Ascending aorta (tissue), 2 donors: ENCODE measurements around the gene PDXP. TPM values are rescaled to one million over a fixed set of nuclear protein-coding genes. Genes with fewer than 3 reads are reported as not detected.

ENCODE experiments used
- DNase-seq, 2 donors: peaks; one replicate each; pipeline ENCODE4 v3.0.0-alpha.2; 2019; ENCODE audit warnings: low spot score in 2 of 2
- H3K27ac ChIP-seq, 2 donors: fragments of 200-600 bp; sonication (generic); one replicate each; pipeline ENCODE4 v1.5.1; 2016 to 2017; ENCODE audit warnings: mild to moderate bottlenecking in 1 of 2
- H3K27me3 ChIP-seq: fragments of 200-600 bp; sonication (generic); one replicate; pipeline ENCODE4 v1.5.1; 2017
- H3K36me3 ChIP-seq, 2 donors: fragments of 200-600 bp; sonication (generic); one replicate each; pipeline ENCODE4 v1.5.1; 2016
- H3K4me1 ChIP-seq, 2 donors: fragments of 200-600 bp; sonication (generic); one replicate each; pipeline ENCODE4 v1.5.1; 2016 to 2017; ENCODE audit warnings: mild to moderate bottlenecking in 1 of 2
- H3K4me3 ChIP-seq, 2 donors: fragments of 200-600 bp; sonication (generic); one replicate each; pipeline ENCODE4 v1.5.1; 2016 to 2017; ENCODE audit warnings: mild to moderate bottlenecking in 1 of 2
- H3K9me3 ChIP-seq, 2 donors: fragments of 200-600 bp; sonication (generic); one replicate each; pipeline ENCODE4 v1.5.1; 2016
- intact Hi-C: fragments of 100-400 bp; cut with DNase I; formaldehyde crosslinking; loops from one replicate; pipeline ENCODE4 v1.15.1; 2023
- total RNA-seq: library from RNA; depleted of rRNA; stranded (reverse); fragments of >200 nt; gene quantifications from one replicate; pipeline ENCODE4 v1.1.0, GENCODE V29; 2016
- TF ChIP-seq, protein P1 (sequence below), 3 experiments: fragments of 200-600 bp in 2 of 3; fragments of 450-650 bp in 1 of 3; sonication (generic) in 2 of 3; IDR thresholded peaks; one replicate each; pipeline ENCODE4 v1.5.1; 2016 to 2019; ENCODE audit warnings: antibody characterized with exemption in 3 of 3, mild to moderate bottlenecking in 1 of 3, moderate library complexity in 1 of 3

The PDXP gene
- total RNA-seq, 1 donor from 2014 or later, result 10.6 TPM

DNA sequence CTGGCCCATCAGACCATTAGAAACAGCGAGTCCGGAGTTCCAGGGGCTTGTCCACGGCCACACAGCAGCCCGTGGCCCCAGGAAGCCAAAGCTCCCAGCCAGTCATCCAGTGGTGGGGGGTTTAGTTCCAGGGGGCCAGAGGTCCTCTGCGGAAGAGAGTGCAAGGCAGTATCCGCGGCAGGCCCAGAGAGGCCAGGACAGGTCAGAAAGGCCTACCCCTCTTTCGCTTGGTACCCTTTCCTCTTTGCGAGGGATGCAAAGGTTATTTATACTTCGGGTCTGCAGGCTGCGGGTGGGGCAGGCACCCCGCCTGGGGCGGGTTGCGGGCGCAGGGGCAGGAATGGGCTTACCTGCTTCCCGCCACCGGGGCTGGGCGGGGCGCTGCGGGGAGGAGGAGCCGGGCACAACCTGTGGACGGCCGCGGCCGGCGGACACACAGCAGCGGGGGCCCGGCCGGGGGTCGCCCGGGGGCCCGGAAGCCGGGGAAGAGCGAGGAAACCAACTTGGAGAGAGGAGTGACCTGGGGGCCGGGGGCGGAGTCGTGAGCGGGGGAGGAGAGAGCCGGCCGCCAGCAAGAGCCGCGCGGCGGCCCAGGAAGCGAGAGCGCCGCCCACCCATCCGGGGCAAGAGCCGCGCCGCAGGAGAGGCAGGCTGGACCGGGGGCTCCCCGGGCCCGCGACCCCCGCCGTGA, 19.3 kb upstream of the PDXP start, which contains the start of gene SH3BP1:
Gene SH3BP1, plus strand, starts transcription at position 600 of the 691 bp plus-strand sequence. CDS start 119 bp downstream, outside the sequence.
- no peak for DNase-seq
- Histone ChIP-seq H3K9me3 (no peaks in the 10 kb centered on the region), H3K4me3 (peak within 1 kb of the TSS; percentile 59 to 64), H3K4me1 (peaks cover 10 to 26% of the 10 kb centered on the region in 2 donors), H3K36me3 (no peaks in the 10 kb centered on the region), H3K27me3 (no peaks in the 10 kb centered on the region), H3K27ac (peak within 1 kb of the TSS; percentile 3 to 23)
- TF ChIP-seq, protein P1, sequence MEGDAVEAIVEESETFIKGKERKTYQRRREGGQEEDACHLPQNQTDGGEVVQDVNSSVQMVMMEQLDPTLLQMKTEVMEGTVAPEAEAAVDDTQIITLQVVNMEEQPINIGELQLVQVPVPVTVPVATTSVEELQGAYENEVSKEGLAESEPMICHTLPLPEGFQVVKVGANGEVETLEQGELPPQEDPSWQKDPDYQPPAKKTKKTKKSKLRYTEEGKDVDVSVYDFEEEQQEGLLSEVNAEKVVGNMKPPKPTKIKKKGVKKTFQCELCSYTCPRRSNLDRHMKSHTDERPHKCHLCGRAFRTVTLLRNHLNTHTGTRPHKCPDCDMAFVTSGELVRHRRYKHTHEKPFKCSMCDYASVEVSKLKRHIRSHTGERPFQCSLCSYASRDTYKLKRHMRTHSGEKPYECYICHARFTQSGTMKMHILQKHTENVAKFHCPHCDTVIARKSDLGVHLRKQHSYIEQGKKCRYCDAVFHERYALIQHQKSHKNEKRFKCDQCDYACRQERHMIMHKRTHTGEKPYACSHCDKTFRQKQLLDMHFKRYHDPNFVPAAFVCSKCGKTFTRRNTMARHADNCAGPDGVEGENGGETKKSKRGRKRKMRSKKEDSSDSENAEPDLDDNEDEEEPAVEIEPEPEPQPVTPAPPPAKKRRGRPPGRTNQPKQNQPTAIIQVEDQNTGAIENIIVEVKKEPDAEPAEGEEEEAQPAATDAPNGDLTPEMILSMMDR (IDR thresholded peaks at IDR 0.05), result no peak
- intact Hi-C loops, result no loop called here

DNA sequence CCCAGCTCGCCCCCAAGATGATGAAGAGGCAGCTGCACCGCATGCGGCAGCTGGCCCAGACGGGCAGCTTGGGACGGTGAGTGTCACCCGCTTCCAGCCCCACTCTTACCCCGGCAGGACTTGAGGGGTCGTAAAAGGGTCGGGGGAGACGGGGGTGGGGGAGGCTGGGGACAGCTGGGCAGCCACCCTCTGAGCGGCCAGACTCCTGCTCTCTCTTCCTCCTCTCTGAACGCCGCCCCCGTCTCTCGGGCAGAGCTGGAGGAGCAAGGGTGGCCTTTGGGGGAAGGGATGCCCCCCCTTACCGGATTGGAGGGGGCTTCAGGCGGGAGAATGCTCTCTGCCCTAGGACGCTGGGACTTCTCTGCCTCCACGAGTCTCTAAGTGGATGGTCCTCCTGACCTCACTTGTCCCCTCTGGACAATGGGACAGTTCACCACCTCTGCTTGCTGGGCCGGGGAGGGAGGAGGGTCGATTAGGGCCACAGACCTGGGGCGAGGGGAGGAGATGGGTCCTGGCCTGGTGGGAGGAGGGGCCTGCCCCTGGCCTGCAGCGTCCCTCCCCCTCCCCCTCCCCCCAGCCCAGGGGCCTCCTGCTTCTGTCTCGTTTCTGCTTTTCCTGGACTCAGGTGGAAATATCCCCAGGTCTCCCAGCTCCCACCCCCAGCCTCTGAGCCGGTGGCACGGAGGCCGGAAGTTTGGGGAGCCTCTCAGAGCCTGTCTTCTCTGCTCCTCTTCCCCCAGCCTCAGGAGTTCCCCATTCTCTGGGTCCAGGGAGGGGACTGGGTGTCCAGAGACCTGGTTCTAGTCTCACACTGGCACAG, 18.5 kb upstream of the PDXP start:
- peaks cover 6 to 19% of the 10 kb centered on the region in 2 donors for H3K4me1 ChIP-seq

DNA sequence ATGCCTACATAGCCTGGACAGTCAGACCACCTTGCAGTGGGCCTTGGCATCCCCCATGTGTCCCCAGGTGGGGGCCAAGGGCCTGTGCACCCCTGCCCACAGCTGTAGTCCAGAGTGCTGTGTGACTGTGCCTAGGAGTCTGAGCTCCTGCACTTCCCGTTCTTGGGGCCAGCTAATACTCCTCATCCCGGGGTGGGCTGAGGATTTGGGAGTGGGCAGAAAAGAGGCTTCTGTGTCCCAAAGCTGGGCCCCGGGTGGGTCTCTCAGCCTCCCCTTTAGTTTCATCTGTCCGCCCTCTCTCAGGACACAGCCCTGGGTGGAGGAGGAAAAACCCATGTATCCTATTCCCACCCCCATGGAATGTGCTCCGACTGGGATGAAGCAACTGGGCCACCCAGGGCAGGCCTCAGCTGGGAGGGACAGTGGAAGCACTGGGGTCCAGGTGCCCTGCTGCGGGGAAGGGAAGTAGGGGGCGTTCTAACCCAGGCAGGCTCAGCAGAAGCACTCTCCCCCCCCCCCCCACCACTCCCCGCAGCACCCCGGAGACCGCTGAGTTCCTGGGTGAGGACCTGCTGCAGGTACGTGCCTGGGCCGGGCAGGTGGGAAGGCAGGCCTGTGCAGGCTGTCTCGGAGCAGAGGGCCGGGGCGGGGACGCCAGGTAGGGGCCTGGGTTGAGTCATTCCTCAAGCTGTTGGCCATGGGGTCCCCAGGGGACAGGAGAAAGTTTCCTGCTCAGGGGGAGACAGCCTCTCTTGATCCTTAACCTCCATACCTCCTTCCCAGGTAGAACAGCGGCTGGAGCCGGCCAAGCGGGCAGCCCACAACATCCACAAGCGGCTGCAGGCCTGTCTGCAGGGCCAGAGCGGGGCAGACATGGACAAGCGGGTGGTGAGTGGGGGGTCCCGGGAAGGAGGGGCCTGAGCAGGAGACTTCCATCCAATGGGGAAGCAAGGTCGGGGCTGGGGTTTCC, 17.6 kb upstream of the PDXP start:
- DNase-seq, result no peak
- no peaks in the 10 kb centered on the region for H3K36me3 ChIP-seq
- no peaks in the 10 kb centered on the region for H3K27me3 ChIP-seq
- TF ChIP-seq, protein P1 (IDR thresholded peaks at IDR 0.05), result no peak
- peaks cover 6 to 17% of the 10 kb centered on the region in 2 donors for H3K4me1 ChIP-seq
- no peaks in the 10 kb centered on the region for H3K9me3 ChIP-seq
- H3K27ac ChIP-seq, result no peak overlapping the region
- intact Hi-C loops, result no loop called here
- peak overlapping the region; percentile 59 to 64 for H3K4me3 ChIP-seq

More for the DNA sequence above, 18.5 kb upstream of the PDXP start:
- Histone ChIP-seq H3K36me3 (no peaks in the 10 kb centered on the region), H3K27me3 (no peaks in the 10 kb centered on the region), H3K4me3 (peak overlapping the region; percentile 59 to 64), H3K27ac (peak overlapping the region; percentile 3 to 23), H3K9me3 (no peaks in the 10 kb centered on the region)
- DNase-seq, result no peak
- intact Hi-C loops, result no loop called here
- TF ChIP-seq, protein P1 (IDR thresholded peaks at IDR 0.05), result no peak

DNA sequence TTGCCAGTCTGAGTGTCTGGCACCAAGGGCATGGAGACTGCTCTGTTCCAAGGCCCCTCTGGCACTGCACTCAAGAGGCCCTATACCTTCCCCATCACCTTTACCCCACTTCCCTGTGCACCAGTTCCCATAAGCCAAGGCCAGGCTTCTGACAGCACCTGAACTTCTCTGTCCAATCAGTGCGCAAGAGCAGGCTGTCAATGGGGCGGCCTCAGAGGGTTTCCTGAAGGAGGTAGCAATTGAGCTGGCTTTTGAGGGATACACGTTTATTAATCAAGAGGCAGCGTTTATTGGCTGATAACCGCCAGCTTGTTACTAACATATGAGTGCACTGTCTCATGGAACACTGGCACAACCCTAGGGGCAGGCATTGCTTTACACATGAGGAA, 17.0 kb upstream of the PDXP start:
- Histone ChIP-seq H3K27me3 (no peaks in the 10 kb centered on the region), H3K36me3 (no peaks in the 10 kb centered on the region), H3K9me3 (no peaks in the 10 kb centered on the region), H3K27ac (no peak overlapping the region), H3K4me1 (peaks cover 6 to 17% of the 10 kb centered on the region in 2 donors), H3K4me3 (no peak overlapping the region)
- intact Hi-C loops, result no loop called here
- no peak for DNase-seq
- TF ChIP-seq, protein P1 (IDR thresholded peaks at IDR 0.05), result no peak

DNA sequence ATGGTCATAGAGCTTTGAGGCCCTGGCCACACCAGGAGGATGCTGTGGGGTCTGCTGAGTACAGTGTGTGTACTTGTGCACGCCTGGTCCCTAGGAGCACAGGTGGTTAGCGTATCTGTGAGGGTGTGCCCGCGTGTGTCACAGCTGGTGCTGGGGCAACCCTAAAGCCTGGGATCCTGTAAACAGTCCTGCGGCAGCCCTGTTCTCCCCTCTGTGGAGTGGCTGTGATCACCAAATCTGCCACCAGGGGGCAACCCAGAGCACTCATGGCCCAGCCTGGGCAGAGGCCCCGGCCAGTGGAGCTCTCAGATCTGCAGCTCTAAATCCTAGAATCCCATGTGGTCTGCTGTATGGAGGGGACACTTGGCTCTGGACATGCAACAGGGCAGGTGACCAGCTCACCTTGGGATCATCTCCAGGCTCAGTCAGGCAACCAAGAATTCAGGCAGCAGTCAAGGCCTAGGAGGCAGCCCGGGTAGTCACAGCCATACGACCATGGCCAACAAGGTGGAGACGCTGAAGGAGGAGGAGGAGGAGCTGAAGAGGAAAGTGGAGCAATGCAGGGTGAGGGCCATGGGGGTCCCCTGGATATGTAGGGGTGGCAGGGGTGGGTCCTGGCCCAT, 15.2 kb upstream of the PDXP start:
- intact Hi-C loops, result loop anchor here (1.0 kb wide), 2 partner anchors 38 to 149 kb away; no protein-coding TSS in a partner anchor
- DNase-seq, result peak in 1 of 2 donors; percentile 91
- H3K4me3 ChIP-seq, result no peak overlapping the region
- no peaks in the 10 kb centered on the region for H3K9me3 ChIP-seq
- H3K4me1 ChIP-seq, result peaks cover 6 to 17% of the 10 kb centered on the region in 2 donors
- no peaks in the 10 kb centered on the region for H3K27me3 ChIP-seq
- no peak overlapping the region for H3K27ac ChIP-seq
- TF ChIP-seq, protein P1 (IDR thresholded peaks at IDR 0.05), result peak; percentile 91 to 93 (median 92)
- no peaks in the 10 kb centered on the region for H3K36me3 ChIP-seq
